Common myeloid progenitor, CD34-positive (primary cell): ENCODE results near the gene EMILIN2.
"Not testable (repeated sequence)": the region's sequence is repeated elsewhere in the genome, so short reads cannot be mapped to it uniquely, and the experiment has no call there.

ENCODE experiments used
- CTCF ChIA-PET: fragments of 350-600 bp; sonication (Branson Sonifier 250); formaldehyde crosslinking; loops from one replicate; lab custom pipeline; 2021; ENCODE audit warnings: antibody characterized with exemption; lab: Charles Lee
- POLR2A ChIA-PET: fragments of 350-600 bp; sonication (Branson Sonifier 250); formaldehyde crosslinking; loops from one replicate; lab custom pipeline; 2021; ENCODE audit warnings: antibody characterized with exemption; lab: Charles Lee
- DNase-seq, 3 donors: peaks; one replicate each; pipeline versions ENCODE4 v3.0.0 to v3.0.0-alpha.2; 2013
- H3K27ac ChIP-seq, 2 experiments: 1 replicate in 1 of 2; 2 replicates in 1 of 2; pipeline ENCODE4 v1.7.0; 2013; ENCODE audit warnings: inconsistent platforms in 2 of 2, low read length in 2 of 2, mild to moderate bottlenecking in 2 of 2, low read depth in 1 of 2, moderate library complexity in 1 of 2; ENCODE audit not compliant: severe bottlenecking in 2 of 2, insufficient read depth in 1 of 2, poor library complexity in 1 of 2
- H3K27me3 ChIP-seq, 5 experiments: replicated peaks in 2 of 5; 1 replicate in 3 of 5; 2 replicates in 2 of 5; pipeline versions ENCODE4 v1.6.1 to v1.7.0; 2013; ENCODE audit warnings: low read length in 4 of 5, mild to moderate bottlenecking in 2 of 5, moderate library complexity in 2 of 5, inconsistent platforms in 1 of 5; ENCODE audit not compliant: insufficient read depth in 5 of 5, control insufficient read depth in 4 of 5
- H3K36me3 ChIP-seq, 4 experiments: 1 replicate in 2 of 4; 2 replicates in 2 of 4; pipeline versions ENCODE4 v1.6.1 to v1.7.0; 2013; ENCODE audit warnings: low read length in 3 of 4, control low read depth in 1 of 4, mild to moderate bottlenecking in 1 of 4; ENCODE audit not compliant: control insufficient read depth in 4 of 4, insufficient read depth in 4 of 4
- H3K4me1 ChIP-seq, 4 experiments: 1 replicate in 3 of 4; 2 replicates in 1 of 4; pipeline versions ENCODE4 v1.6.1 to v1.7.1; 2013; ENCODE audit warnings: low read length in 3 of 4, mild to moderate bottlenecking in 3 of 4, control low read depth in 1 of 4, inconsistent platforms in 1 of 4, moderate library complexity in 1 of 4; ENCODE audit not compliant: control insufficient read depth in 4 of 4, insufficient read depth in 4 of 4; ENCODE audit errors: control extremely low read depth in 1 of 4
- H3K4me3 ChIP-seq, 7 experiments: 1 replicate in 4 of 7; 2 replicates in 3 of 7; pipeline versions ENCODE4 v1.5.1 to v1.7.0; 2013; ENCODE audit warnings: mild to moderate bottlenecking in 7 of 7, low read length in 6 of 7, moderate library complexity in 6 of 7, inconsistent platforms in 2 of 7, low read depth in 2 of 7, control low read depth in 1 of 7; ENCODE audit not compliant: insufficient read depth in 4 of 7, control insufficient read depth in 1 of 7; ENCODE audit errors: extremely low read depth in 1 of 7
- H3K9me3 ChIP-seq, 5 experiments: 1 replicate in 4 of 5; 2 replicates in 1 of 5; pipeline versions ENCODE4 v1.6.1 to v1.7.1; 2013; ENCODE audit warnings: low read length in 4 of 5, mild to moderate bottlenecking in 2 of 5, inconsistent platforms in 1 of 5, low read depth in 1 of 5, moderate library complexity in 1 of 5; ENCODE audit not compliant: control insufficient read depth in 4 of 5, insufficient read depth in 2 of 5; ENCODE audit errors: control extremely low read depth in 1 of 5
- WGBS: methylation state at CpG from one replicate; pipeline ENCODE4 v1.1.5; 2013; ENCODE audit not compliant: insufficient coverage; 5-methylcytosine and 5-hydroxymethylcytosine counted together

EMILIN2 gene

DNA sequence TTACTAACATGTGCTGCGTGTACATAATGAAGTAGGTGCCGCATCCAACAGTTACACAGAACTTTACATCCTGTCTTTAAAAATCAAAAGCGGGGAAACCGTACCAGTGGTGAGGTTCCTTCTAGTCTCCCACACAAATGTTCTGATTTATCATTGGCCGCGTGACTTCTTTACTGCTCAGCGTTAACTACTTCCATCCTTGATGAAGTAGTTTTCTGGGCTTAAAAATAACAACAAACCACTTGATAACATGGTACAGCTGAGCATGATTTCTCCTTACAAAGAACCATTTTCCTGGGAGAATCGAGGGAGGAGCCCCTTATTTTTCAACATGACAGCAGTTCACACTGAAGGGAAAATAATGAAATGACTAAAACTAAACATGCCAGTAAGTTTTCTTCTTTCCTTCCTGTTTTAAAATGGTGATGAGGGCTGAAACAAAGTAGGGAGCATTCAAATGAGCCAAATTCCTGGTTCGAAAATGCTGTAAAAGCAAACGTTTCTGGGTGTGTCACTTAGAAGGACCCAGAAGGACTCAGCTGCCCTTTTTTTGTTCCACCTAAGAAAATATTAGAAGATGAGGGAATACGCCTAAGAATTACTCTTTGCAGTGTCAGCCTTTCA lies 9.9 kb downstream of the EMILIN2 start:
- CTCF ChIA-PET = interaction anchor here (0.9 to 1.3 kb wide), 2 partner anchors 15 kb away, joined by 3 to 4 read pairs; no protein-coding TSS in a partner anchor
- Histone ChIP-seq H3K4me1 (peaks cover 10 to 48% (median 23%) of the 10 kb centered on the region in 4 experiments), H3K27me3 (no peaks in the 10 kb centered on the region), H3K27ac (no peak overlapping the region), H3K9me3 (peaks cover 0 to 2% (median 0%) of the 10 kb centered on the region in 5 experiments), H3K36me3 (peaks cover 0 to 2% (median 0%) of the 10 kb centered on the region in 4 experiments), H3K4me3 (no peak overlapping the region)
- POLR2A ChIA-PET = no interaction called here
- WGBS = 83% methylated on average over 7 of the region's 11 CpGs
- DNase-seq = no peak

DNA sequence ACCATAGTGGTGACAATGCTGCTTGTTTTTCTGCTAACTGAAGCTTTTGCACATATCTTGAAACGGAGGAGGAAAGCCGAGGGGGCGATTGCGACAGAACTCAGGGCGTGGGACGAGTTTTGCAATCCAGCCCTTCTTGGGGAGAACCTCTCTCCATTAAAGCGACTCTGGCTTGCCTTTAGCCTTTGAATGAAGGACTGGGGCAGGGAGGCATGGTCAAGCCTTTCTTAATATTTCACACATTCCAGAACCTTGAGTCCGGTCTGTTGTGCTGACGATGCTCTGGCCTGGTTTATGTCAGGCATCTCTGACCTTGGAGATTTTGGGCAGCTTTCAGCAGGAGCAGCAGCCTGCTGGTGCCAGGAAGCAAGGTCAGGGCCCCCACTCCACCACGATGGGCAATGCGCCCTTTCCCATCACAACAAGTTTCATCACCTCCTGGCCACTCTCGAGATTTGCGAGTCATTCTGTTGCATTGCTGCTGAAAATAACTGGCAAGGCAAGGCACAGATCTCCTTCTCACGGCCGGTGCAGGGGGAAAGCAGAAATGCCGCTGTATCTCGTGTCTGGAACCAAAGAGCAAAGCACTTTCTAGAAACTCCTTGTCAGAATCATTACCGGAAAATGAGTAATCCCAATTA lies 10.8 kb downstream of the EMILIN2 start:
- H3K27ac ChIP-seq = no peak overlapping the region
- H3K27me3 ChIP-seq = no peaks in the 10 kb centered on the region
- H3K4me1 ChIP-seq = peaks cover 10 to 48% (median 23%) of the 10 kb centered on the region in 4 experiments
- peaks cover 0 to 2% (median 0%) of the 10 kb centered on the region in 5 experiments for H3K9me3 ChIP-seq
- DNase-seq = peak; percentile 15 to 60 (median 56)
- ChIA-PET POLR2A (no interaction called here), CTCF (interaction anchor here (0.6 to 1.3 kb wide), 2 partner anchors 13 to 14 kb away, joined by 3 to 4 read pairs; no protein-coding TSS in a partner anchor)
- 60% methylated on average over 12 of the region's 18 CpGs for WGBS
- H3K4me3 ChIP-seq = no peak overlapping the region
- H3K36me3 ChIP-seq = no peaks in the 10 kb centered on the region

DNA sequence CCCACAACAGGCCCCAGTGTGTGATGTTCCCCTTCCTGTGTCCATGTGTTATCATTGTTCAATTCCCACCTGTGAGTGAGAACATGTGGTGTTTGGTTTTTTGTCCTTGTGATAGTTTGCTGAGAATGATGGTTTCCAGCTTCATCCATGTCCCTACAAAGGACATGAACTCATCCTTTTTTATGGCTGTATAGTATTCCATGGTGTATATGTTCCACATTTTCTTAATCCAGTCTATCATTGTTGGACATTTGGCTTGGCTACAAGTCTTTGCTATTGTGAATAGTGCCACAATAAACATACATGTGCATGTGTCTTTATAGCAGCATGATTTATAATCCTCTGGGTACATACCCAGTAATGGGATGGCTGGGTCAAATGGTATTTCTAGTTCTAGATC lies 13.6 kb downstream of the EMILIN2 start:
- H3K4me1 ChIP-seq = peaks cover 7 to 28% (median 9%) of the 10 kb centered on the region in 4 experiments
- DNase-seq, CTCF ChIA-PET, H3K36me3 ChIP-seq, POLR2A ChIA-PET, H3K27ac ChIP-seq, H3K9me3 ChIP-seq, H3K4me3 ChIP-seq, H3K27me3 ChIP-seq: not testable (repeated sequence)

DNA sequence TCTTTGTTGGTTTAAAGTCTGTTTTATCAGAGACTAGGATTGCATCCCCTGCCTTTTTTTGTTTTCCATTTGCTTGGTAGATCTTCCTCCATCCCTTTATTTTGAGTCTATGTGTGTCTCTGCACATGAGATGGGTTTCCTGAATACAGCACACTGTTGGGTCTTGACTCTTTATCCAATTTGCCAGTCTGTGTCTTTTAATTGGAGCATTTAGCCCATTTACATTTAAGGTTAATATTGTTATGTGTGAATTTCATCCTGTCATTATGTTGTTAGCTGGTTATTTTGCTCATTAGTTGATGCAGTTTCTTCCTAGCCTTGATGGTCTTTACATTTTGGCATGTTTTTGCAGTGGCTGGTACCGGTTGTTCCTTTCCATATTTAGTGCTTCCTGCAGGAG lies 17.2 kb downstream of the EMILIN2 start:
- CTCF ChIA-PET, H3K9me3 ChIP-seq, H3K36me3 ChIP-seq, H3K27me3 ChIP-seq, H3K4me3 ChIP-seq, DNase-seq, H3K27ac ChIP-seq, POLR2A ChIA-PET, H3K4me1 ChIP-seq: not testable (repeated sequence)
- no CpG with 5 or more reads among the region's 1 CpG for whole genome bisulfite sequencing

DNA sequence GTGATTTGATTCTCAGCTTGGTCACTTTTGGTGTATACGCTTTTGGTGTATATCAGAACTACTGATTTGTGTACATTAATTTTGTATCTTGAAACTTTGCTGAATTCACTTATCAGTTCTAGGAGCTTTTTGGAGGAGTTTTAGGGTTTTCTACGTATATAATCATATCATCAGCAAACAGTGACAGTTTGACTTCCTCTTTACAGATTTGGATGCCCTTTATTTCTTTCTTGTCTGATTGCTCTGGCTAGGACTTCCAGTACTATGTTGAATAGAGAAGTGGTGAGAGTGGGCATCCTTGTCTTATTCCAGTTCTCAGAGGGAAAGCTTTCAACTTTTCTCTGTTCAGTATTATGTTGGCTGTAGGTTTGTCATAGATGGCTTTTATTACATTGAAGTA lies 19.7 kb downstream of the EMILIN2 start:
- CTCF ChIA-PET, H3K27ac ChIP-seq, DNase-seq, H3K4me3 ChIP-seq, H3K9me3 ChIP-seq, H3K36me3 ChIP-seq, POLR2A ChIA-PET, H3K4me1 ChIP-seq, H3K27me3 ChIP-seq: not testable (repeated sequence)
- no CpG with 5 or more reads among the region's 2 CpGs for WGBS

DNA sequence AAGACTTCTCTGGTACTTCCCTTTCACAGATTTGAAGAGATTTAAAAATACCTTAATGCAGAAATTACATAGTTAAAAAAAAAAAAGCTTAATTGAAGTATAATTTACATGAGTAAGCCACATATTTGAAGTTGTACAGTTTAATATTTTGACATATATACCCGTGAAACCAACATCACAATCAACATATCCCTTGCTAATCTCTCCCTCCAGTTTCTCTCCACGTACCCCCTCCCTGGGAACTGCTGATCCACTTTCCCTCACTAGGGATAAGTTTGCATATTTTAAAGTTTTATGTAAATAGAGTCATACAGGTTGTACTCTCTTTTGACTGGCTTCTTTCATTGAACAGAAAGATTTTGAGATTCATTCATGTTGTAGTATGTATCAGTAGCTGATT lies 22.4 kb downstream of the EMILIN2 start:
- DNase-seq = no peak
- Histone ChIP-seq H3K27ac (no peak overlapping the region), H3K36me3 (no peaks in the 10 kb centered on the region), H3K27me3 (no peaks in the 10 kb centered on the region), H3K4me3 (no peak overlapping the region), H3K9me3 (peaks cover 0 to 7% (median 3%) of the 10 kb centered on the region in 5 experiments), H3K4me1 (no peaks in the 10 kb centered on the region)
- CTCF ChIA-PET = interaction anchor here (0.6 kb wide), 1 partner anchor 136 kb away, joined by 3 read pairs; no protein-coding TSS in a partner anchor
- POLR2A ChIA-PET = no interaction called here
- WGBS = no CpG with 5 or more reads among the region's 2 CpGs

DNA sequence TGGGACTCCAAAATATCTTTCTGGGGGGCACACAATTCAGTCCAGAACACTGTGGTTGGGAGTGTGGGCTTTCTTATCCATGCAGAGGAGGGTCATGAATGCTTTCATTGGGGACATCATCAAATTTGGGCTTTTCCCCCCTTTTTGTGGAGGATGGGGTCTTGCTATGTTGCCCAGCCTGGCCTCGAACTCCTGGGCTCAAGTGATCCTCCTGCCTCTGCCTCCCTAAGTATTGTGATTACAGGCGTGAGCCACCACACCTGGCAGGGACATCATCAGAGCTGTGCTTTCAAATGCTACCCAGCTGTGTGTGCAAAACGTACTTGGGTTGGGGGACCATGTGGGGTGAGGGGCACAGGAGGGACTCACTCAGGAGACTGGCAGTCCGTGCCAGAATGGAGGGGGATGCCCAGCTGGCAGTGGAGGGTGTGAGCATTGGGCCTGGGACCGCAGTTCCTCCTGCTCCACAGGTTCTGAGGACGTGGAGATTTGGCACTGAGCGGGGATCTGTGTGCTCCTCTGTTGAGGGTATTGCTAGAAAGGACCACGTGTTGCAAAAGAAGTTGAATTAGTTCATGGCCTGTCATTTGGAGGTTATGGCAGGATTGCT lies 24.4 kb downstream of the EMILIN2 start:
- Histone ChIP-seq H3K4me3 (no peak overlapping the region), H3K9me3 (peaks cover 0 to 4% (median under 1%) of the 10 kb centered on the region in 5 experiments), H3K27me3 (no peaks in the 10 kb centered on the region), H3K36me3 (no peaks in the 10 kb centered on the region), H3K4me1 (peaks cover 0 to 6% (median 0%) of the 10 kb centered on the region in 4 experiments), H3K27ac (no peak overlapping the region)
- no peak for DNase-seq
- WGBS = 96% methylated on average over 7 of the region's 8 CpGs
- ChIA-PET CTCF (interaction anchor here (1.0 kb wide), 1 partner anchor 14 kb away, joined by 4 read pairs; no protein-coding TSS in a partner anchor), POLR2A (interaction anchor here (0.6 kb wide), 1 partner anchor 376 kb away, joined by 3 read pairs; no protein-coding TSS in a partner anchor)
